HG02938 (cell line): Measurements from ENCODE around the gene KRTAP4-6.
"Not testable (repeated sequence)": the region's sequence is repeated elsewhere in the genome, so short reads cannot be mapped to it uniquely, and the experiment has no call there.

Experiments
- ATAC-seq: cut with Tn5 transposase; IDR thresholded peaks from one replicate; pipeline ENCODE4 v1.9.1; 2021; ENCODE audit warnings: mild to moderate bottlenecking, moderate library complexity; ENCODE audit not compliant: unreplicated experiment

The KRTAP4-6 gene

DNA sequence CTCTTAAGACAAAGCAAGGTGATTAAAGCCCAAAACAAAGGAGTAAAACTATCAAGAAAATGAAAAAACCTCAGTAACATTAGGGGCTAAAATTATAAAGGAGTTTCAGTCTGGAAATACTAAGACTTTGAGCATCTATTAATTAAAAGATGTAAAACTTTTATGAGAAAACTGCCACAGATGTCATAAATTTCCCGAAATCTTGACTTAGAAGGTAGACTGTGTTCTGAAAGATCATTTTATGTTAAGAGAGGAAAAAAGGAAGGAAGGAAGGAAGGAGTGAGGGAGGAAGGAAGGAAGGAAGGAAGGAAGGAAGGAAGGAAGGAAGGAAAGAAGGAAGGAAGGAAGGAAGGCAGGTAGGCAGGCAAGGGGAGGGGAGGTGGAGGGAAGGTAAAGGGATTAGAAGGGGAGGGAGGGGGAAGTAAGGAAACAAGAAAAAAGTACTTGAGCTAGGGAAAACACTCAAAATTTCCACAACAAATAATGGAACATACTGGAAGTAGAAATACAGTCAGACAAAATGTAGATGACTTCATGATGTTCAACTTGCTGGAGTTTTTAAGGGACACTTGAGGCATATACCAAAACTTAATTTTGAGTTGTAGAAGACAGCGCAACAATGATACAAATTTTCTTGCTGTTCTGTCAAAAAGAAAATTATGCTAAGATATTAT, 7.3 kb upstream of the KRTAP4-6 start:
- no peak for ATAC-seq

- ATAC-seq, result no peak
Measured at GRCh38 chr17:41145261-41145660, 4.9 kb upstream of the KRTAP4-6 start.

DNA sequence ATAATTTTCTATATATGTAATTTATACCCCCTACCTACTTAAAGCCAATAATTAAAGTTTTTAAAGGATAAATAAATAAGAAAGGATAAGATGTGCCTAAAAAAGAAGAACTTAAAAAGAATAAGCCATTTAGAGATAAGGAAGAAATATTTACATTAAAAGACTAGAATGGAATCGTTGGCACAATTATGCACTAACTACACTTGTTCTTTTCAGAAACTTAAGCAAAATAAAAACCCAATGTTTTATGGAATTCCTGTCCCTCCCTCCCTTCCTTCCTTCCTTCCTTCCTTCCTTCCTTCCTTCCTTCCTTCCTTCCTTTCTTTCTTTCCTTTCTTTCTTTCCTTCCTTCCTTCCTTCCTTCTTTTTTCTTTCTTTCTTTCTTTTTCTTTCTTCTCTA, 4.5 kb upstream of the KRTAP4-6 start:
- ATAC-seq, result no peak

- ATAC-seq, result no peak
Measured at GRCh38 chr17:41141361-41141760, 1.0 kb upstream of the KRTAP4-6 start.

DNA sequence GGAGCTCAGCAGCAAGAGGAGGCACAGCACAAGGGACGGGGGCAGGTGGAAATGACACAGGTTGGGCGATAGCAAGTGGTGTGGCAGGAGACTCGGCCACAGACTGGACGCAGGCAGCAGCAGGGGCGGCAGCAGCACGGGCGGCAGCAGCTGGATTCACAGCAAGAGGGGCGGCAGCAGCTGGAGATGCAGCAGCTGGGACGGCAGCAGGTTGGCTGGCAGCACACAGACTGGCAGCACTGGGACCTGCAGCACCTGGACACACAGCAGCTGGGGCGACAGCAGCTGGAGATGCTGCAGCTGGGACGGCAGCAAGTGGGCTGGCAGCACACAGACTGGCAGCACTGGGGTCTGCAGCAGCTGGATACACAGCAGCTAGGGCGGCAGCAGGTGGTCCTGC, 479 bp downstream of the KRTAP4-6 start:
- not testable (repeated sequence) for ATAC-seq

GRCh38 chr17:41133880-41134735, 6.2 kb downstream of the KRTAP4-6 start:
- no peak for ATAC-seq

GRCh38 chr17:41131979-41132378, 8.4 kb downstream of the KRTAP4-6 start:
- ATAC-seq, result no peak

DNA sequence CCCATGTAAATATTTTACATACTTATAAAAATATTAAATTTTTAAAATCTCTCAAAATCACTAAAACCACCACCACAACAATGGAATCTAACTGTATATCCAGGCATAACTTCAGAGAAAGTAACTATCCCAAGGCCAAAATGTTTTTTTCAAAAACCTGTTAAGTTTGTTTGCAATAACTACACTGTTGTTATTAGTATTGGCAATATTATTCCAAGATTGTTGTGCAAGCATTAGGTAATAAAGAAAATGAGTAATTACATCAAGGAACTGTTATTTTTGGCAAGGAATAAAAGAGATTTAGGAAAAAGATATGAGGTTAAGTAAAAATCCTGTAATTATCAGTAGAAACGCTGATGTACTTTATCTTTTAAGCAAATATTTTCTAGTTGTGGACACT, 13.0 kb downstream of the KRTAP4-6 start:
- ATAC-seq, result no peak

DNA sequence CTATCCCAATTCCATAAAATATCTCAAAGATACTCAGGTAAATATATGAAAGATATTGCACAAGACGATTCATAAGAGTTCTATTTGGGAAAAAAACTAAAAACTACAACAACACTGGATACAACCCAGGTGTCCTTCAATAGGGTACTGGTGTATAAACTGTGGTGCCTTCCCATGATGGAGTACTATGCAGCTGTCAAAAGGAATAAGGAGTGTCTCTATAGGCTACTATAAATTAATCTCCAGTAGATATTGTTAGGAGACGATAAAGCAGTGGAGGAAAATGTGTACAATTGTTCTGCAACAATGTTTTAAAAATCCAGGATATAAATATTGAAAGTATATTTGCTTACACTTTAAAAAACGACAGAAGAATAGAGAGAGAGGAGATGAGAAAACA, 13.9 kb downstream of the KRTAP4-6 start:
- ATAC-seq, result no peak

GRCh38 chr17:41125064-41125463, 15.3 kb downstream of the KRTAP4-6 start:
- no peak for ATAC-seq

- ATAC-seq, result not testable (repeated sequence)
Measured at GRCh38 chr17:41123991-41124371, 16.4 kb downstream of the KRTAP4-6 start, which contains the start of gene KRTAP4-12. Gene KRTAP4-12 (minus strand): TSS chr17:41124182. CDS start chr17:41124122, 60 bp downstream.

DNA sequence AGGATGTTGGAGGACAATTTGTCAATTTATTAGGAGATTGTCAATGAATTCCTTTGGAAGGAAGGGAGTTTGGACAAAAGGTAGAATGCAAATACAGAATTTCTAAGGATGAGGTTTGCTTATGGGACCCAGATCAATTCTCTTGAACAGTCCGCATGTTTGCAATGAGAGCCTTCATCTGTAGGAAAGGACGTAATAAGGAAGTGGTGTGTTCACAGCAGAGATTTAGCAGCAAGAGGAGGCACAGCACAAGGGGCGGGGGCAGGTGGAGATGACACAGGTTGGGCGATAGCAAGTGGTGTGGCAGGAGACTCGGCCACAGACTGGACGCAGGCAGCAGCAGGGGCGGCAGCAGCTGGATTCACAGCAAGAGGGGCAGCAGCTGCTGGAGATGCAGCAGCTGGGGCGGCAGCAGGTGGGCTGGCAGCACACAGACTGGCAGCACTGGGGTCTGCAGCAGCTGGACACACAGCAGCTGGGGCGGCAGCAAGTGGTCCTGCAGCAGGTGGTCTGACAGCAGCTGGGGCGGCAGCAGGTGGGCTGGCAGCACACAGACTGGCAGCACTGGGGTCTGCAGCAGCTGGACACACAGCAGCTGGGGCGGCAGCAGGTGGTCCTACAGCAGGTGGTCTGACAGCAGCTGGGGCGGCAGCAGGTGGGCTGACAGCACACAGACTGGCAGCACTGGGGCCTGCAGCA, 16.9 kb downstream of the KRTAP4-6 start:
- not testable (repeated sequence) for ATAC-seq

- no peak for ATAC-seq
Measured at GRCh38 chr17:41121742-41122141, 18.6 kb downstream of the KRTAP4-6 start.

DNA sequence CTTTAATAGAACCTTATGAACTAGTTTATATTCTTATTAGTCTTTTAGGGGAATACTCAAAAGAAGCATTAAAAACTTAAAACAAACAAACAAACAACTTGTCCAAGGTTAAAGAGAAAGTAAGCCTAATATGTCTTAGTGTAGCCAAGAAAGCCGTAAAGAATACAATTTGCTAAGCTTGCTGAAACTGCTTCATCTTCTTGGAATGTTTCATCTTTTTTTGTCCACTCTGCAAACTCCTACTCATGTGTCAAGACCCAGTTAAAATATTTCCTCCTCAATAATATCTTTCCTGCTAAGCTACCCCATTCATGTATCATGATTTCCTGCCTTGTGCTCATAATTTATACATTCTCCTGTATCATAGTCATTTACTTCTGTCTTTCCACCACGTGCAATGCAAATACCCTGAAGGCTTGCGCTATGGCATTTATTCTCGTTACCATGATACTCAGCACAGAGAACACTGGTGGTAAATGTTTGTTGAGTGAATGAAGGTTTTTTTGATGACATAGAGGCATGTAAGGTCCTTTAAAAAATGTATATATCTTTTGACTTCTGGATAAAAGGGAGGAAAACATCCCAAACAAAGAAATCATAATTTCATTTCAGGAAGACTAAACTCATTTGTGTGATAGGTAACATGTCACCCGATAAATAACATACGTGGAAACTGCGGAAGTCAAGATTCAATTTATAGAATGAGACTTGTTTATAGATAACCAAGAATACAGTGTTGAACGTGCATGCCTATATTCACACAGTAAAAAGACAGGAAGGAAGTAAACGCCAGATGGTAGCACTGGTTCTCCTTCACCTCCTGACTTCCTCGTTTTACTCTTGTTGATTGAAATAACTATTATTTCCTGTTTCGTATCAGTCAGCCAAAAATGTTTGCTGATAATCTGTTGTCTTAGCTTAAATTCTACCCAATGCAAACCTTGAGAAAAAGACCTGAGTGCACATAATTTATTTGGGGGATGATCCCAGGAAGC, 20.4 kb downstream of the KRTAP4-6 start:
- ATAC-seq, result not testable (repeated sequence)

DNA sequence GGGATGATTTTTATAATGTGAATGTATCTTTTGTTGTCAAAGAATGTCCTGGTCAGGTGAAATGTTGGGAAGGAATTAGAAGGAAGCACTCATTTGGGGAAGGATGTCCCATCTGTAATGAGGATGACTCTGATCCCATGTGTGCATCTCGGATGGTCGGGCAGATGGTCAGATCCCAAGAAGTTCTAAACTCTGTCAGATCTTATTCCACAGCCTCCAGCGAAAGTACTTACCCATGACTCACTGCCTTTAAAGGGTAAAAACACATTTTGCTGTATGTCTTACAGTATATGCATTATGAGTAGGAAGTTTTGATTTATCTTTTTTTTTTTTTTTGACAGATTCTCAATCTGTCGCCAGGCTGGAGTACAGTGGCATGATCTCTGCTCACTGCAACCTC, 21.6 kb downstream of the KRTAP4-6 start:
- ATAC-seq, result no peak

GRCh38 chr17:41117846-41118386, 22.4 kb downstream of the KRTAP4-6 start, which contains the start of gene KRTAP4-11:
Gene KRTAP4-11 (minus strand): TSS chr17:41118373. CDS start chr17:41118315, 58 bp downstream.
- ATAC-seq, result not testable (repeated sequence)

- no peak for ATAC-seq
Measured at GRCh38 chr17:41116297-41116696, 24.0 kb downstream of the KRTAP4-6 start.

DNA sequence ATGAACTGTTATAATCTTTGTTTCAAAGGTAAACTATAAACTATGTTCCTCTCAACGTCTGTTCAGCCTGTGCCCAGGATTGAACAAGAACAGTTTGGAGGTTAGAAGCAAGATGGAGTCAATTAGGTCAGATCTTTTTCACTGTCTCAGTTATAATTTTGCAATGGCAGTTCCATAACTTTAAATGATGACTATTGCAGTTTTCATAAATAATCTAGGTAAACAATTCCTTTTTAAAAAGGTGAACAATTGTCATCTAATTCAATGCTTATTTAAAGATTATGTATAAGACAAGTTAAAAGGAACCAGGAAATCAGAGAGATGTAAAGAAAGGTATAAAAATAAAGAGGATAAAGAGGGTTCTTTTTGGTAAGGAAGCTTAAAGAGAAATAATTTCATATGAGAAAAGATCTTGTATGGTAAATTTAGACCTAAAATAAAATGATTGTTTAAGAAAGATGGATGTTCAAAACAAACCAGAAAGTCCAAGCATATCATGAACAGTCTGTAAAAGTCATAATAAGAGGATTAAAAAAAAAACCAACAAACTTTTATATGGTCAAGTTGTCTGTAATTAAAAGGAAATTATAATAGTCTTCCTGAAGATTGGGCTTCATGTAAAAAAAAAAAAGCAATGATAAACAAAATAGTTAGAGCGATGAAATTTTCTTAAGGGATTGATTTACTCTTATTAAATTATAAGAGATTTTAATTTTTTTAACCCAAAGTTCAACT, 29.0 kb downstream of the KRTAP4-6 start:
- no peak for ATAC-seq

GRCh38 chr17:41108728-41109386, 31.5 kb downstream of the KRTAP4-6 start:
- ATAC-seq, result not testable (repeated sequence)
